Keratinocyte (primary cell): Measurements from ENCODE around the gene SUGCT.

Experiments used
- CTCF ChIP-seq, 3 experiments: IDR thresholded peaks in 1 of 3; conservative IDR thresholded peaks in 1 of 3; optimal IDR thresholded peaks in 1 of 3; 2 replicates in 2 of 3; 3 replicates in 1 of 3; pipeline versions ENCODE3 to v1.5.1; 2011; ENCODE audit warnings: low read length in 3 of 3, mild to moderate bottlenecking in 3 of 3, moderate library complexity in 2 of 3, control low read depth in 1 of 3, inconsistent platforms in 1 of 3; ENCODE audit not compliant: insufficient read depth in 2 of 3; ENCODE audit errors: extremely low read depth in 1 of 3
- EZH2 ChIP-seq: IDR thresholded peaks from one replicate; pipeline ENCODE4 v1.6.1; 2012; ENCODE audit warnings: inconsistent platforms, mild to moderate bottlenecking, low read length, moderate library complexity

GRCh38 chr7:40826411-40827221, 691.8 kb downstream of the SUGCT start:
- TF ChIP-seq EZH2 (no peak), CTCF (optimal IDR thresholded peaks at IDR 0.05 in 1 of 3, IDR thresholded peaks at IDR 0.05 in 1 of 3, conservative IDR thresholded peaks at IDR 0.05 in 1 of 3; ENCODE audit: extremely low read depth in 1 of 3, insufficient read depth in 2 of 3, low read length in 3 of 3) (no peak)
